Brain microvascular endothelial cell (primary cell): ENCODE results near the gene MACROD2.

Source experiments
- DNase-seq: peaks from one replicate; pipeline ENCODE4 v3.0.0-alpha.2; 2020
- H3K27ac ChIP-seq: fragments of 250-450 bp; sonication (Bioruptor Pico); 2 replicates; pipeline ENCODE4 v1.5.1; 2020; ENCODE audit warnings: mild to moderate bottlenecking, moderate library complexity
- H3K27me3 ChIP-seq: fragments of 250-450 bp; sonication (Bioruptor Pico); replicated peaks from 2 replicates; pipeline ENCODE4 v1.5.1; 2020; ENCODE audit warnings: mild to moderate bottlenecking
- H3K36me3 ChIP-seq: fragments of 250-450 bp; sonication (Bioruptor Pico); replicated peaks from 2 replicates; pipeline ENCODE4 v1.5.1; 2020; ENCODE audit warnings: mild to moderate bottlenecking
- H3K4me3 ChIP-seq: 2 replicates; pipeline ENCODE4 v1.5.1; 2011; ENCODE audit warnings: low read depth, mild to moderate bottlenecking, control low read depth, low read length, moderate library complexity
- in situ Hi-C: cut with HindIII; loops from 2 replicates; pipeline ENCODE4 v1.10.0; 2017; ENCODE audit warnings: low sequenced_read_pairs, low pct_ligation_motif_present
- TF ChIP-seq, protein P1 (sequence below): IDR thresholded peaks from 2 replicates; pipeline ENCODE4 v1.5.1; 2011; ENCODE audit warnings: low read depth, mild to moderate bottlenecking, moderate library complexity, low read length, control low read depth, inconsistent platforms; ENCODE audit errors: missing control alignments

Gene MACROD2

DNA sequence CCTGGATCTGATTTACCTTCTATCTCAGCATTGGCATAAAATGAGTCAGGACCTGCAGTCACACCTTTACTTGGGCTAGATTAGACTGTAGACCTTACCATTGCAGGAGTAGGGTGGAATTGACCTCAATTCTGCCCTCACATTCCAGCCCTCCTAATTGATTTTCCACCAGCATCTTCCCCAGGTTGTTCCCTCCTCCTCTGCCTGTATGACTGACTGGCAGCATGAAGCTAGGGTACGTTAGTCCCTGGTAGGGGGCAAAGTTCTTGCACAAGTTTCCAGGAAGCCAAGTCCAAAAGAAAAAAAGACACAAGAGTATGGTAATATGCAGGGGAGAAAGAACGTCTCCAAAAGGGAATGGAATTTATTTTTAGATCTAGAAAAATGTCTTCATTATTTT is 567.7 kb downstream of the MACROD2 start:
- Histone ChIP-seq H3K36me3 (no peaks in the 10 kb centered on the region), H3K27me3 (no peaks in the 10 kb centered on the region), H3K27ac (no peak overlapping the region), H3K4me3 (no peak overlapping the region)
- no peak for DNase-seq
- in situ Hi-C loops, result no loop called here
- TF ChIP-seq, protein P1, sequence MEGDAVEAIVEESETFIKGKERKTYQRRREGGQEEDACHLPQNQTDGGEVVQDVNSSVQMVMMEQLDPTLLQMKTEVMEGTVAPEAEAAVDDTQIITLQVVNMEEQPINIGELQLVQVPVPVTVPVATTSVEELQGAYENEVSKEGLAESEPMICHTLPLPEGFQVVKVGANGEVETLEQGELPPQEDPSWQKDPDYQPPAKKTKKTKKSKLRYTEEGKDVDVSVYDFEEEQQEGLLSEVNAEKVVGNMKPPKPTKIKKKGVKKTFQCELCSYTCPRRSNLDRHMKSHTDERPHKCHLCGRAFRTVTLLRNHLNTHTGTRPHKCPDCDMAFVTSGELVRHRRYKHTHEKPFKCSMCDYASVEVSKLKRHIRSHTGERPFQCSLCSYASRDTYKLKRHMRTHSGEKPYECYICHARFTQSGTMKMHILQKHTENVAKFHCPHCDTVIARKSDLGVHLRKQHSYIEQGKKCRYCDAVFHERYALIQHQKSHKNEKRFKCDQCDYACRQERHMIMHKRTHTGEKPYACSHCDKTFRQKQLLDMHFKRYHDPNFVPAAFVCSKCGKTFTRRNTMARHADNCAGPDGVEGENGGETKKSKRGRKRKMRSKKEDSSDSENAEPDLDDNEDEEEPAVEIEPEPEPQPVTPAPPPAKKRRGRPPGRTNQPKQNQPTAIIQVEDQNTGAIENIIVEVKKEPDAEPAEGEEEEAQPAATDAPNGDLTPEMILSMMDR, result no peak

DNA sequence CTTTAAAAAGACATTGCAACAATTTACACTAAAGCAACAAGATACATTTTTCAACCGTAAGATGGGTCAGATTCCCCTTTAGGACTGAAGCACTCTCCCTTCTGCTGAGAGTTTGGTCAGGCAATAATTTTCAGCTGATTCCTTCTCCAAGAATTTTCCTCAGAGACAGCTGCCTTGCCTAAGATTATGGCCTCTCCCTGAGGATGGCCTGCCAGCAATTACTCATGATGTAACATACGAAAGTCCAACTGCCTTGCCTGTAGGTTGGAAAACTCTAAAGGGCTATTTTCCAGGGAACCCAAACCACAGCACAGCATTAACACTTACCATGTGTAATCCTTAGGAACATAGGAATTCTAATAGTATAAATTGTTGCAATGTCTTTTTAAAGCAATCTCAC is 571.2 kb downstream of the MACROD2 start:
- no peaks in the 10 kb centered on the region for H3K36me3 ChIP-seq
- TF ChIP-seq, protein P1, result no peak
- DNase-seq, result no peak
- in situ Hi-C loops, result no loop called here
- no peak overlapping the region for H3K4me3 ChIP-seq
- H3K27me3 ChIP-seq, result no peaks in the 10 kb centered on the region
- H3K27ac ChIP-seq, result no peak overlapping the region

DNA sequence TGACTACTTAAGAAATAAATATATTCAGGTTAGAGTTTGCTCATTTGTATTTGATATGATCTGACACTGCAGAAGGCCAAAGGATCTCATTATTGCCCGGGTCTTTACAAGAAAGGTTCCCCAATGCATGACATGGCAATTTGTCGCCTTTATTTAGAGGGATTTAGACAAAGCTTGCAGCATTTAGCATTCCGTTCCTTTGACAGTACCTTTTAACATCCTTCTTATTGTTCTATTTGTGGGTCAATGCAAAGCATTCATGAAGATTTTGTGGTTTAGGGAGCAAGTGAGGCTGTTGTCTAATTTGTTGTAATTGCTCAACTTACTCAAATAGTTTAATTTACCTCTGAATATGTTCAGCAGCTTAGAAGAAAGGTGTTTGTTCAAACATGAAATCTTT is 572.9 kb downstream of the MACROD2 start:
- H3K4me3 ChIP-seq, result no peak overlapping the region
- no peak overlapping the region for H3K27ac ChIP-seq
- H3K27me3 ChIP-seq, result no peaks in the 10 kb centered on the region
- DNase-seq, result no peak
- TF ChIP-seq, protein P1, result no peak
- H3K36me3 ChIP-seq, result no peaks in the 10 kb centered on the region
- in situ Hi-C loops, result no loop called here

DNA sequence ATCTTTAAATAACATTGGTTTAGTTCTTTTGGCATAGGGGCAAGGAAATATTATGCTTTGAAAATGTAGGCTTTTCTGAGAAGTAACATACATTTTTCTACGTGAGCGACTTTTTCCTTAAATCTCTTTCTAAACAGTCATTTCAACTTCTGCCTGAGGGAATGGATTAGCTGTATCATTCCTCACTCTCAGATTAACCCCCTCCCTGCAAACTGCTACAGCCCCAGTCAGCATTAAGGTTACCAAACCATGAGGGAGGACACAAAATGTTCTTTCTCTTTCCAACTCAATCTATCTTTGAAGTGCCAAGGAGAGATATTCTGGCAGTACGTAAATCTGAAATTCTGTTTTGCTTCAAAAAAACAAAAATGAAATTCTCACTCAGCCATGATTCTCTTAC is 573.4 kb downstream of the MACROD2 start:
- Histone ChIP-seq H3K27ac (no peak overlapping the region), H3K36me3 (no peaks in the 10 kb centered on the region), H3K4me3 (no peak overlapping the region), H3K27me3 (no peaks in the 10 kb centered on the region)
- in situ Hi-C loops, result no loop called here
- TF ChIP-seq, protein P1, result no peak
- no peak for DNase-seq

DNA sequence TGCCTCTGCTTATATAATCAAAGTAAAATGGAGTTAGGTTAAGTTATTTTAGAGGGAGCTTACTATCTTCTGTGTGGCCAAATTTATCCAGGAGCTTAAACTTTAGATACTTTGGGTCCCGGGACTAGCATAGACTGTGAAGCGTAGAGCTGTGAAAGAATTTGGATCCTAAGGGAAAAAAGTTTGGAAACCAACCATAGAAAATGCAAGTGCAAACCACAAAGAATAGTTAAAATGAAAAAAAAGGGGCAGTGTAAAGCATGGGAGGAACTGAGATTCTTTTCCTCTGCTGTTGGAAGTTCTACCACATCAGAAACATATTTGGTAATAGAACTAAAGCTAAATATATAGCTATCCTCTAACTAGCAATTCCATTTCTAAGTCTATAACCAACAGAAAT is 574.3 kb downstream of the MACROD2 start:
- Histone ChIP-seq H3K36me3 (no peaks in the 10 kb centered on the region), H3K27me3 (no peaks in the 10 kb centered on the region), H3K4me3 (no peak overlapping the region), H3K27ac (no peak overlapping the region)
- in situ Hi-C loops, result no loop called here
- TF ChIP-seq, protein P1, result no peak
- no peak for DNase-seq

DNA sequence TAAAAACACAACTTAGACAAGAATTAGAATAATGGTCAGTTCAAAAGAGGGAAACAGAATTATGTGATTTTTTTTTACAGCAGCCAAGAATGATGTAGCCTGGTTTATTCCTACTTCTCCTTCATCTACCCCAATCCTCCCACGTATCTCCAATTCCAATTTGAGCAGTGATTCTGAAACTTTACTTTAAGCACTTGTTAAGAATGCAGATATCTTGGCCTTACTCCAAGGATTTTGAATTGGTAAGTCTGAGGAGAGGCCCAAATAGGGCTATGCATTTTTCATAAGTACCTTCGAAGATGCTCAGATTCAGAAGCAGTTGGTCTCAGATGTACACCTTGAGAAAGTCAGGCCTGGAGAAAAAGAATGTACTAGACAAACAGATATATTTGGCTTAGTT is 575.5 kb downstream of the MACROD2 start:
- H3K4me3 ChIP-seq, result no peak overlapping the region

More for the DNA sequence above, 575.5 kb downstream of the MACROD2 start:
- no peak overlapping the region for H3K27ac ChIP-seq
- in situ Hi-C loops, result no loop called here
- no peaks in the 10 kb centered on the region for H3K27me3 ChIP-seq
- no peaks in the 10 kb centered on the region for H3K36me3 ChIP-seq
- DNase-seq, result no peak
- TF ChIP-seq, protein P1, result no peak
